Type B pancreatic cell (in vitro differentiated cells): ENCODE data around the gene NPIPB9. TPM values are rescaled to one million over a fixed set of nuclear protein-coding genes. Genes with fewer than 3 reads are reported as not detected.
"Not testable (repeated sequence)": the region's sequence is repeated elsewhere in the genome, so short reads cannot be mapped to it uniquely, and the experiment has no call there.

Experiments
- DNase-seq: peaks from one replicate; pipeline ENCODE4 v3.0.0; 2021; ENCODE audit warnings: mixed read lengths; ENCODE audit not compliant: unreplicated experiment; ENCODE audit errors: extremely low spot score
- H3K27ac Mint-ChIP-seq: 2 replicates; pipeline ENCODE4 v1.8.0; 2021; ENCODE audit warnings: mild to moderate bottlenecking, mixed read lengths
- H3K27me3 Mint-ChIP-seq: 2 replicates; pipeline ENCODE4 v1.8.0; 2021; ENCODE audit warnings: mixed read lengths
- H3K36me3 Mint-ChIP-seq: 2 replicates; pipeline ENCODE4 v1.8.0; 2021; ENCODE audit warnings: mixed read lengths
- H3K4me1 Mint-ChIP-seq: one replicate; pipeline ENCODE4 v1.8.0; 2021; ENCODE audit warnings: mixed read lengths; ENCODE audit not compliant: unreplicated experiment
- H3K4me3 Mint-ChIP-seq: 2 replicates; pipeline ENCODE4 v1.8.0; 2021; ENCODE audit warnings: mild to moderate bottlenecking, mixed read lengths
- H3K9me3 Mint-ChIP-seq: 2 replicates; pipeline ENCODE4 v1.8.0; 2021; ENCODE audit warnings: mixed read lengths
- long read RNA-seq: library from polyadenylated mRNA; unstranded; transcript quantifications from one replicate; pipeline ENCODE4 v2.0.0, GENCODE V29; 2020
- total RNA-seq: library from RNA; stranded (reverse); gene quantifications from 2 replicates; pipeline ENCODE4 v1.2.1, GENCODE V29; 2021; ENCODE audit warnings: low replicate concordance

Gene NPIPB9
- 1.2 and 3.0 TPM in 2 replicates for total RNA-seq
- long read RNA-seq = 0 reads

DNA sequence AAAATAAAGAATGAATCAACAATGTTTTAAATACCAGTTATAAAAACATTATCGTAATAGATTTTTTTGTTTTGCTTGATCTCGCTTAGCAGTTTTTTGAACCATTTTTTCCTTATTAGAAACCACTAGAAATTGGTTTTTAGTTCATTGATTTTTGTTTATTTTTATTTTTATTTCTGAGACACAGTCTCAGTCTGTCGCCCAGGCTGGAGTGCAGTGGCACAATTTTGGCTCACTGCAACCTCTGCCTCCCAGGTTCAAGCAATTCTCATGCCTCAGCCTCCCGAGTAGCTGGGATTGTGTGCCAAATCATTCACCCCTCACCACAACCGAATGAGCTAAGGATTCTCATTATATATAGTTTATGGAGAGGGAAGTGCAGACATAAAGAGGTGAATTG, at the start of gene NPIPB9:
Gene NPIPB9 (plus strand): TSS at position 301 of the 400 bp plus-strand sequence.
- H3K36me3 Mint-ChIP-seq, H3K27me3 Mint-ChIP-seq, H3K4me3 Mint-ChIP-seq, H3K27ac Mint-ChIP-seq, H3K9me3 Mint-ChIP-seq, DNase-seq, H3K4me1 Mint-ChIP-seq: not testable (repeated sequence)

DNA sequence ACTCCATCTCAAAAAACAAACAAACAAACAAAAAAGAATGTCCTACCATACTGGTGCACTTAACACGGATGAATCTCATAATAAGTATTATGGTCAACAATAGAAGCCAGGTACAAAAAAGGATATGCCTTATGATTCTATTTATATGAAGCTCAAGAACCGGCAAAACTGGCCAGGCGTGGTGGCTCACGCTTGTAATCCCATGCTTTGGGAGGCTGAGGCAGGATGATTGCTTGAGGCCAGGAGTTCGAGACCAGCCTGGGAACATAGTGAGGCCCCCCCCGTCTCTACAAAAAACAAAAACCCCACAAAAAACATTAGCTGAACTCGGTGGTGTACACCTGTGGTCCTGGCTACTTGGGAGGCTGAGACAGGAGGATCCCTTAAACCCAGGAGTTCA, 47.3 kb upstream of the NPIPB9 start:
- not testable (repeated sequence) for H3K27ac Mint-ChIP-seq, DNase-seq, H3K4me3 Mint-ChIP-seq, H3K4me1 Mint-ChIP-seq, H3K9me3 Mint-ChIP-seq, H3K27me3 Mint-ChIP-seq, H3K36me3 Mint-ChIP-seq

DNA sequence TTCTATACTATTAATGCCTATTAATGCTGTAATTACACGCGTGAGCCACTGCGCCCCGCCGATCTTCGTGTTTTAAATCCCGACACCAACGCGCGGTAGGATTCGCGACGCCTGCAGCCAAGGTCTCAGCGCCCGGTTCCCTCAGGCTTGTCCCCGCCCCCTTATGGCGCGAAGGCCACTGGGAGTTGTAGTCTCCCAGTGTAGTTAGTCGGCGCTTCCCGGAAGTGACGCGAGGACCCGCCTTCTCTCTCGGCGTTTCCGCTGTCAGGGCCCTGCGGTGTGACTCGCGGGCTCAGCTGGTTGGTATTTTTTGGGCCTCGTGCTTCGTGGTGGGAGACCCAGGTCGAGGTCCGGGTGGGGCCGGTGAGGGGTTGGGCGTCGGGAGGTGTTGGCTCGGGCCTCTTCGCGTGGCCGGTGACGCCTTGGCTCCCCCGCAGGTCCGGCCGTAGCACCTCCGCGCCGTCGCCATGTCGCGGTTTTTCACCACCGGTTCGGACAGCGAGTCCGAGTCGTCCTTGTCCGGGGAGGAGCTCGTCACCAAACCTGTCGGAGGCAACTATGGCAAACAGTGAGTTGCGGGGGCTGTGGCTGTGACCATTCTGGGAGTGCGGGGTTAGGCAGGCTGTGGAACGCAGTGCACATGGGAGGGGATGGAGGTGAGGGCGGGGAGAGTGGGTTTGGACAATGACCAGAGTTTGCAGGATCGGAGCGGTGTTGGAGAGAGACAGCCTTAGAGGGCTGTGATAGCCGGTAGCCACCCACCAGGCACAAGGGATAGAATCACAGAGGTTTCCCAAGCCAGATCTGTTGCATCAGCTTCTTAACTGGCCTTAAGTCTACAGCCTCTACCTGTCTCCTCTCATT, 40.1 kb upstream of the NPIPB9 start, which contains the start of gene EIF3C:
Gene EIF3C (plus strand): TSS at position 245 of the 864 bp plus-strand sequence. CDS start 223 bp downstream, at position 468.
- peak within 1 kb of the TSS; percentile 81 for H3K4me3 Mint-ChIP-seq
- not testable (repeated sequence) for H3K27ac Mint-ChIP-seq, H3K4me1 Mint-ChIP-seq, DNase-seq, H3K9me3 Mint-ChIP-seq, H3K36me3 Mint-ChIP-seq, H3K27me3 Mint-ChIP-seq

DNA sequence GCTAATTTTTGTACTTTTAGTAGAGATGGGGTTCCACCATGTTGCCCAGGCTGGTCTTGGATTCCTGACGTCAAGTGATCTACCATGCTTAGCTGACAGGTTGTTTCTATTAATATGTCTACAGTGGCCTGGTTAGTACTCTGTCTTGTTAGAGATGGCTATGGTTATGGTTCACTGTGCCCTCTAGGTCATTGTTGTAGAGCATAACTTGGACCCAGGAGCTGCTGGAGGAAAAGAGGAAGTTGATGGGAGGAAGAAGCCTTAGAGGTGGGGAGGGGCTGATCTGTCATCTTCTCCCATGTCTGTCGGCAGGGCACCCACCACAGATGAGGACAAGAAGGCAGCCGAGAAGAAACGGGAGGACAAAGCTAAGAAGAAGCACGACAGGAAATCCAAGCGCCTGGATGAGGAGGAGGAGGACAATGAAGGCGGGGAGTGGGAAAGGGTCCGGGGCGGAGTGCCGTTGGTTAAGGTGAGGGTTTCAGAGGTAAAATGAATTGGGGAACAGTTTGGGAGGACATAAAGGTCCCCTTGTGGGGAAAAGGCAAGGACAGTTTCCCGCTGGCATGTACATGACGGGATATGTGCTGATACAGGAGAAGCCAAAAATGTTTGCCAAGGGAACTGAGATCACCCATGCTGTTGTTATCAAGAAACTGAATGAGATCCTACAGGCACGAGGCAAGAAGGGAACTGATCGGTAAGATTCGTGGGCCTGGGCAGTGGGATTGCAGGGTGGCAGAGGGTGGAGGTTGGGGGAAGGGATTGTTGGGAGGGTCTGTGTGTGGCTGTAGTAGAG, 28.5 kb upstream of the NPIPB9 start:
- H3K9me3 Mint-ChIP-seq, H3K36me3 Mint-ChIP-seq, H3K4me3 Mint-ChIP-seq, H3K4me1 Mint-ChIP-seq, H3K27me3 Mint-ChIP-seq, H3K27ac Mint-ChIP-seq: not testable (repeated sequence)
- DNase-seq = peak; percentile 27

DNA sequence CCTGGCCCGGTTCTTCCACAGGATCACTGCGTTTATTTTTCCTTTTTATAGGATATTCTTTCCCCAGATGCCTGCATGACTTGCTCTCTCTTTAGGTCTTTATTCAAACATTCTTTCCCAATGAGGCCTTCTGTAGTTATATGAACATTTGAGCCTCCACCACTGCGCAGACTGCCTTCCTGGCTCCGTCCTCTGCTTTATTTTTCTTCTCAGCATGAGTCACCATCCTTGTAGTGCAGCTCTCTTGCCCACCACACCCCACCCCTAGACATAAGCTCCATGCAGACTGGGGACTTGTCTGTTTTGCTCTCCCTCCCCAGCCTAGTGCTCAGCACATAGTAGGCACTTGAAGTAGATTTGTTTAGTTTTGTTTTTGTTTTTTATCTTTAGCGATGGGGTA, 20.3 kb upstream of the NPIPB9 start:
- not testable (repeated sequence) for H3K36me3 Mint-ChIP-seq, H3K27ac Mint-ChIP-seq, H3K27me3 Mint-ChIP-seq, H3K4me1 Mint-ChIP-seq, H3K9me3 Mint-ChIP-seq, H3K4me3 Mint-ChIP-seq, DNase-seq

DNA sequence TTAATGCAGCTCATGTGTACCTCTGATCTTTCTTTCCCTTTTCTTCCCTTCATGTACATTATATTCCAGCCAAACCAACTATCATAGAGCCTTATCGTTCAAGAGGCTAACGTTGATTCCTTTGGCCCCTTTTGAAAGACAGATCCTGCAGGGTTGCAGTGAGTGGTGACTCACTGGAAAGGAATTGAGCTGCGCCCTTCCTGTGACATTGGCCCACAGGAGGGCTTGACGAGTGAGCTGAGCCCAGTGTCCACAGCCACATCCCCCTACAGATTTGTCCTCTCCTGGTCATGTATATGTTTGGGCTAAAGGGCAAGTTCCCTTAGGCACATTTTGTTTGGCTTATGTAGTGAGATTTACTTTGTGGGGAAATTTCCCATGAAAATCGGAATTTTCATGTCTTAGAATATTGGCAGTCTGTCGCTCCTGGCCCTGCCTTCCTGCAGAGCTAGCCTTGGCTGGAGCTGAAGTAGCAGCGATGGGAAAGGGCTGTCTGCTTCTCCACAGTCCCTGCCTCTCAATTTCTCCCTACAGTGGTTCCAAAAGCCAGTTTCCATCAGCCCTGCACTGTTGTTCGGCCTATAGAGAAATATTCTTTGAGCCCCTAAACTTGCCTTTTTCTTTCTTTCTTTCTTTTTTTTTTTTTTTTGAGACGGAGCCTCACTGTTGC, 19.0 kb upstream of the NPIPB9 start:
- not testable (repeated sequence) for H3K27ac Mint-ChIP-seq, H3K4me1 Mint-ChIP-seq, H3K4me3 Mint-ChIP-seq, H3K27me3 Mint-ChIP-seq, DNase-seq, H3K9me3 Mint-ChIP-seq, H3K36me3 Mint-ChIP-seq

DNA sequence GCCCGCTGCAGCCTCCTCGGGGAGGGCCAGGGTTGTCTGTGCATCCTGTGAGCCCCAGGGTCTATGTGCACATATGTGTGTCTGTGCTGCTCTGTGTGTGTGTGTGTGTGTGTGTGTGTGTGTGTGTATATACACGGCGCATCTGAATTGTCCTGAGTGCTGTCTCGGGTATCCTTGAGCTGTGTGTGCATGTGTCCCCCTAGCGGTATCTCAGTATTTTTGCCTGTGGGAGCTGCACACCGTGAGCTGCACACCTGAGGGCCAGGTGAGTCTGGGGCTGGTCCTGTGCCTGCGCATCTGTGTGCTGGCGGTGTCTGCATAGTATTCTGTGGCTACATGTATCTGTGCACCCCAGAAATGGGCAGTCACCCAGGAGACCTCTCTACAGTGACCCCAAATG, 11.8 kb upstream of the NPIPB9 start:
- not testable (repeated sequence) for H3K4me1 Mint-ChIP-seq, H3K4me3 Mint-ChIP-seq, H3K27me3 Mint-ChIP-seq, H3K9me3 Mint-ChIP-seq, H3K27ac Mint-ChIP-seq, H3K36me3 Mint-ChIP-seq, DNase-seq

DNA sequence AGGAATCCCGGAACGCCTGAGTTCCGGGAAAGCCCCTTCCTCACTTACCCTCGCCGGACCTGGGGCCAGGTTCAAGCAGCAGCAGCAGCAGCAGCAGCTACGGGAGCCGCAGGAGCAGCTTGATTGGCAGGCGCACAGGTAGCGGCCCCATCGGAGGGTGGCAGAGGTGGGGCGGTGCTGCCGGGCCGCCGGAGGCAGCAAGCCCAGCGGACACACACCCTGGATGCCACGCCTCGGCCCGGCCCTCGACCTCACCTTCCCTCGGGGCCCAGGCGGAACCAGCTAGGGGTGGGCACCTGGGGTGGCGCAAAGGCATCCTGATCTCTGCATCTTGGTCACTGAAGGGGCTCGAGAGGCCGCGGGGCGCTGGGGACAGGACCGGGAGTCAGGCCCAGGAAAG, 11.0 kb upstream of the NPIPB9 start:
- H3K9me3 Mint-ChIP-seq, H3K27me3 Mint-ChIP-seq, H3K4me1 Mint-ChIP-seq, H3K36me3 Mint-ChIP-seq, DNase-seq, H3K4me3 Mint-ChIP-seq, H3K27ac Mint-ChIP-seq: not testable (repeated sequence)

DNA sequence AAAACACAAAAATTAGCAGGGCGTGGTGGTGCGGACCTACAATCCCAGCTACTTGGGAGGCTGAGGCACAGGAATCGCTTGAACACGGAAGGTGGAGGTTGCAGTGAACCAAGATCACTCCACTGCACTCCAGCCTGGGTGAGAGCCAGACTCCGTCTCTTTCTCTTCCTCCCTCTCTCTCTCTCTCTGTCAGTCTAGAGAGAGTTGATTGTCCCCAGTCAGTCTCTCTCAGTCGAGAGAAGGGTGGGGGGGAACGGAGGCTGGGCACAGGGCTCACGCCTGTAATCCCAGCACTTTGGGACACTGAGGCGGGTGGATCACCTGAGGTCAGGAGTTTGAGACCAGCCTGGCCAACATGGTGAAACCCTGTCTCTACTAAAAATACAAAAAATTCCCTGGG, 10.3 kb upstream of the NPIPB9 start:
- not testable (repeated sequence) for H3K36me3 Mint-ChIP-seq, H3K9me3 Mint-ChIP-seq, H3K4me1 Mint-ChIP-seq, DNase-seq, H3K4me3 Mint-ChIP-seq, H3K27me3 Mint-ChIP-seq, H3K27ac Mint-ChIP-seq

DNA sequence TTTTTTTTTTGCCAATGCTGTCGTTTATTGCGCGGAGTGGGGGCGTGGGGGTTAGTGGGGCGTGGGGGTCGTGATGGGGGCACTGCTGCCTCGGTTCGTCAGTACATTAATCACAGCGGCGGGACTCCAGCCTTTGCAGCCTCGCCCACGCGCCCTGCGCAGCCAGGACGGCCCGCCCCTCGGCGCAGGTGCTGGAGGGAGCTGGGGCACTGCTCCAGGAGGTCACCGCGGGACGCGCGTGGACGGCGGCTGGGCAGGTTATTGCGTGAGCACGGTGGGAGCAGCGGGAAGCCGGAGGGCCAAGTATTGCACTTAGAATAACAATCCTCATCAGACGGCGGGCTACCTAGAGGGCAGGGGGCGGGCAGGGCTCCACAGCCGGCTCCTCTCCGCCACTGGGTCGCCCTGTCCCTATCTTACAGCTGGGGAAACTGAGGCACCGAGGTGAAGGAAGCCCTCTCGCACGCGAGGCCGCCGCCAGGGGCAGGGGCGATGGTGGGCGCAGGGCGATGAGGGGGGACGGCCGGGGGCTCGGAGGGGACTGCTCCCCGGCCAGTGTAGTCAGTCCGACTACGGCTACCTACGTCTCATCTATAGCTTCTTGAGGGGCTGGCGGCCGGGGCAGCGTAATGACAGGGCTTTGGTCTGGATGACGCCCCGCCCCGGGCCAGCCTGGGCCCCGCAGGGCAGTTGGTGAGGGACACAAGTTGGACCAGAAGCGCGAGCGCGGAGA, 4.8 kb upstream of the NPIPB9 start:
- not testable (repeated sequence) for H3K27ac Mint-ChIP-seq, DNase-seq, H3K4me3 Mint-ChIP-seq, H3K4me1 Mint-ChIP-seq, H3K36me3 Mint-ChIP-seq, H3K9me3 Mint-ChIP-seq, H3K27me3 Mint-ChIP-seq
